Ecto neural progenitor cell (in vitro differentiated cells): ENCODE measurements around the gene SYNPO2.
"Not testable (repeated sequence)": the region's sequence is repeated elsewhere in the genome, so short reads cannot be mapped to it uniquely, and the experiment has no call there.

Experiments
- DNase-seq: peaks from one replicate; pipeline ENCODE4 v3.0.0-alpha.2; 2018; ENCODE audit warnings: low spot score

The SYNPO2 gene

GRCh38 chr4:119005928-119006460 lies 117.3 kb downstream of the SYNPO2 start:
- DNase-seq: no peak

GRCh38 chr4:119008761-119009160 lies 120.1 kb downstream of the SYNPO2 start:
- DNase-seq: no peak

GRCh38 chr4:119010221-119010620 lies 121.6 kb downstream of the SYNPO2 start:
- not testable (repeated sequence) for DNase-seq

- no peak for DNase-seq
Measured at GRCh38 chr4:119010909-119011606, 122.4 kb downstream of the SYNPO2 start.

GRCh38 chr4:119011607-119011988 lies 122.9 kb downstream of the SYNPO2 start:
- no peak for DNase-seq

GRCh38 chr4:119014658-119015057 lies 126.0 kb downstream of the SYNPO2 start:
- DNase-seq: no peak

GRCh38 chr4:119016636-119017035 lies 128.0 kb downstream of the SYNPO2 start:
- no peak for DNase-seq

GRCh38 chr4:119017636-119018035 lies 129.0 kb downstream of the SYNPO2 start:
- no peak for DNase-seq

GRCh38 chr4:119020158-119020557 lies 131.5 kb downstream of the SYNPO2 start:
- no peak for DNase-seq

- DNase-seq: not testable (repeated sequence)
Measured at GRCh38 chr4:119022520-119022919, 133.9 kb downstream of the SYNPO2 start.

- no peak for DNase-seq
Measured at GRCh38 chr4:119024102-119024501, 135.4 kb downstream of the SYNPO2 start.

- DNase-seq: no peak
Measured at GRCh38 chr4:119025420-119025819, 136.8 kb downstream of the SYNPO2 start.

GRCh38 chr4:119025916-119026661 lies 137.4 kb downstream of the SYNPO2 start:
- DNase-seq: no peak

- DNase-seq: no peak
Measured at GRCh38 chr4:119026662-119027444, 138.2 kb downstream of the SYNPO2 start.

- DNase-seq: no peak
Measured at GRCh38 chr4:119027811-119028210, 139.2 kb downstream of the SYNPO2 start.

- DNase-seq: no peak
Measured at GRCh38 chr4:119028296-119028695, 139.6 kb downstream of the SYNPO2 start.

GRCh38 chr4:119029847-119030535 lies 141.3 kb downstream of the SYNPO2 start:
- no peak for DNase-seq

GRCh38 chr4:119030536-119030890 lies 141.9 kb downstream of the SYNPO2 start:
- DNase-seq: no peak

GRCh38 chr4:119031218-119031617 lies 142.6 kb downstream of the SYNPO2 start:
- DNase-seq: no peak

- no peak for DNase-seq
Measured at GRCh38 chr4:119032921-119033685, 144.4 kb downstream of the SYNPO2 start.
